ENCODE results near the gene F2. TPM values are rescaled to one million over a fixed set of nuclear protein-coding genes. Genes with fewer than 3 reads are reported as not detected.

Gene F2
- total and polyA plus RNA-seq, 2 of the 13 experiments (the other 11 are each of a cell fraction or from before 2014, with no cell fraction given), result 330 to 801 TPM

- peak; percentile 55 for DNase-seq (ENCODE audit: low spot score)
- CTCF ChIA-PET (ENCODE audit: low intra/inter-chr PET ratio, low total read pairs), result no interaction called here
- Histone ChIP-seq H3K4me3 (replicated peaks in 1 of 3; ENCODE audit: insufficient read depth in 1 of 3, low read depth in 2 of 3, low read length in 3 of 3) (peak overlapping the region in 1 of 3 experiments; percentile 19; a peak in 2 of 6 replicates), H3K4me2 (ENCODE audit: low read depth, low read length) (peak overlapping the region; percentile 73), H3K36me3 (replicated peaks in 1 of 2; ENCODE audit: control insufficient read depth in 1 of 2, insufficient read depth in 2 of 2, low read length in 2 of 2) (peaks cover 39 to 58% of the 10 kb centered on the region in 2 experiments), H3K4me1 (ENCODE audit: insufficient read depth, low read length) (peaks cover 27% of the 10 kb centered on the region), H3K9me3 (ENCODE audit: low read length) (no peaks in the 10 kb centered on the region), H4K20me1 (ENCODE audit: insufficient read depth, low read length) (no peaks in the 10 kb centered on the region), H3K27me3 (ENCODE audit: control insufficient read depth in 1 of 2, insufficient read depth in 2 of 2, low read length in 2 of 2) (no peaks in the 10 kb centered on the region), H2AFZ (ENCODE audit: low read length) (no peak overlapping the region), H3K27ac (ENCODE audit: extremely low read length, insufficient read depth, low read length) (peak overlapping the region; percentile 67), H3K79me2 (ENCODE audit: insufficient read depth, low read length) (no peaks in the 10 kb centered on the region), H3K9ac (ENCODE audit: insufficient read depth, low read depth, low read length) (peak overlapping the region; percentile 45)
- BruUV-seq (replicated peaks), result no TSS peak
- intact Hi-C loops (cut with micrococcal nuclease; ENCODE audit: unreplicated experiment), result no loop called here
- FAIRE-seq, result peak; percentile 15
- WGBS (ENCODE audit: low lambda C conversion rate), result 4% methylated on average over 3 of the region's 4 CpGs
- peak; percentile 71 for ATAC-seq
- POLR2A ChIA-PET, result interaction anchor here (0.7 to 2.3 kb wide), 11 partner anchors 15 to 151 kb away, joined by 3 to 22 read pairs (median 3); partner anchors contain the start of genes AMBRA1, ARHGAP1, F2 and ZNF408
- in situ Hi-C loops (cut with HindIII; ENCODE audit: extremely low pct_ligation_motif_present, low pct_unique_long_range_greater_than_20kb), result no loop called here
- TF ChIP-seq, protein P1, sequence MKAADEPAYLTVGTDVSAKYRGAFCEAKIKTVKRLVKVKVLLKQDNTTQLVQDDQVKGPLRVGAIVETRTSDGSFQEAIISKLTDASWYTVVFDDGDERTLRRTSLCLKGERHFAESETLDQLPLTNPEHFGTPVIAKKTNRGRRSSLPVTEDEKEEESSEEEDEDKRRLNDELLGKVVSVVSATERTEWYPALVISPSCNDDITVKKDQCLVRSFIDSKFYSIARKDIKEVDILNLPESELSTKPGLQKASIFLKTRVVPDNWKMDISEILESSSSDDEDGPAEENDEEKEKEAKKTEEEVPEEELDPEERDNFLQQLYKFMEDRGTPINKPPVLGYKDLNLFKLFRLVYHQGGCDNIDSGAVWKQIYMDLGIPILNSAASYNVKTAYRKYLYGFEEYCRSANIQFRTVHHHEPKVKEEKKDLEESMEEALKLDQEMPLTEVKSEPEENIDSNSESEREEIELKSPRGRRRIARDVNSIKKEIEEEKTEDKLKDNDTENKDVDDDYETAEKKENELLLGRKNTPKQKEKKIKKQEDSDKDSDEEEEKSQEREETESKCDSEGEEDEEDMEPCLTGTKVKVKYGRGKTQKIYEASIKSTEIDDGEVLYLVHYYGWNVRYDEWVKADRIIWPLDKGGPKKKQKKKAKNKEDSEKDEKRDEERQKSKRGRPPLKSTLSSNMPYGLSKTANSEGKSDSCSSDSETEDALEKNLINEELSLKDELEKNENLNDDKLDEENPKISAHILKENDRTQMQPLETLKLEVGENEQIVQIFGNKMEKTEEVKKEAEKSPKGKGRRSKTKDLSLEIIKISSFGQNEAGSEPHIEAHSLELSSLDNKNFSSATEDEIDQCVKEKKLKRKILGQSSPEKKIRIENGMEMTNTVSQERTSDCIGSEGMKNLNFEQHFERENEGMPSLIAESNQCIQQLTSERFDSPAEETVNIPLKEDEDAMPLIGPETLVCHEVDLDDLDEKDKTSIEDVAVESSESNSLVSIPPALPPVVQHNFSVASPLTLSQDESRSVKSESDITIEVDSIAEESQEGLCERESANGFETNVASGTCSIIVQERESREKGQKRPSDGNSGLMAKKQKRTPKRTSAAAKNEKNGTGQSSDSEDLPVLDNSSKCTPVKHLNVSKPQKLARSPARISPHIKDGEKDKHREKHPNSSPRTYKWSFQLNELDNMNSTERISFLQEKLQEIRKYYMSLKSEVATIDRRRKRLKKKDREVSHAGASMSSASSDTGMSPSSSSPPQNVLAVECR (CRISPR knock-in tag; IDR thresholded peaks at IDR 0.05; ENCODE audit: borderline replicate concordance), result peak; percentile 33; the same call in 1 of the 2 replicates
- TF ChIP-seq HDAC2 (CRISPR knock-in tag; IDR thresholded peaks at IDR 0.05), result no peak
- 0 out of 2 replicates have a peak, but pooled peaks have one; percentile 48 for TF ChIP-seq ZNF317 (CRISPR knock-in tag; IDR thresholded peaks at IDR 0.05)
- no peak for TF ChIP-seq ZBTB4 (CRISPR knock-in tag; IDR thresholded peaks at IDR 0.05; ENCODE audit: borderline replicate concordance)
- TF ChIP-seq ZNF350 (CRISPR knock-in tag; IDR thresholded peaks at IDR 0.05; ENCODE audit: borderline replicate concordance, low read depth), result no peak
- no peak for TF ChIP-seq ZNF879 (CRISPR knock-in tag; IDR thresholded peaks at IDR 0.05)
- TF ChIP-seq ZNF224 (CRISPR knock-in tag; IDR thresholded peaks at IDR 0.05), result no peak
- no peak for TF ChIP-seq ZNF34 (CRISPR knock-in tag; IDR thresholded peaks at IDR 0.05; ENCODE audit: borderline replicate concordance)
- TF ChIP-seq SIN3A (IDR thresholded peaks at IDR 0.05; ENCODE audit: borderline replicate concordance, low read depth, low read length), result 0 out of 2 replicates have a peak, but pooled peaks have one; percentile 48
- TF ChIP-seq, protein P2, sequence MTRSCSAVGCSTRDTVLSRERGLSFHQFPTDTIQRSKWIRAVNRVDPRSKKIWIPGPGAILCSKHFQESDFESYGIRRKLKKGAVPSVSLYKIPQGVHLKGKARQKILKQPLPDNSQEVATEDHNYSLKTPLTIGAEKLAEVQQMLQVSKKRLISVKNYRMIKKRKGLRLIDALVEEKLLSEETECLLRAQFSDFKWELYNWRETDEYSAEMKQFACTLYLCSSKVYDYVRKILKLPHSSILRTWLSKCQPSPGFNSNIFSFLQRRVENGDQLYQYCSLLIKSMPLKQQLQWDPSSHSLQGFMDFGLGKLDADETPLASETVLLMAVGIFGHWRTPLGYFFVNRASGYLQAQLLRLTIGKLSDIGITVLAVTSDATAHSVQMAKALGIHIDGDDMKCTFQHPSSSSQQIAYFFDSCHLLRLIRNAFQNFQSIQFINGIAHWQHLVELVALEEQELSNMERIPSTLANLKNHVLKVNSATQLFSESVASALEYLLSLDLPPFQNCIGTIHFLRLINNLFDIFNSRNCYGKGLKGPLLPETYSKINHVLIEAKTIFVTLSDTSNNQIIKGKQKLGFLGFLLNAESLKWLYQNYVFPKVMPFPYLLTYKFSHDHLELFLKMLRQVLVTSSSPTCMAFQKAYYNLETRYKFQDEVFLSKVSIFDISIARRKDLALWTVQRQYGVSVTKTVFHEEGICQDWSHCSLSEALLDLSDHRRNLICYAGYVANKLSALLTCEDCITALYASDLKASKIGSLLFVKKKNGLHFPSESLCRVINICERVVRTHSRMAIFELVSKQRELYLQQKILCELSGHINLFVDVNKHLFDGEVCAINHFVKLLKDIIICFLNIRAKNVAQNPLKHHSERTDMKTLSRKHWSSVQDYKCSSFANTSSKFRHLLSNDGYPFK (CRISPR knock-in tag; IDR thresholded peaks at IDR 0.05; ENCODE audit: borderline replicate concordance), result 0 out of 2 replicates have a peak, but pooled peaks have one; percentile 19
- no peak for TF ChIP-seq GZF1 (CRISPR knock-in tag; IDR thresholded peaks at IDR 0.05)
- TF ChIP-seq AKAP8 (CRISPR knock-in tag; IDR thresholded peaks at IDR 0.05), result no peak
- no peak for TF ChIP-seq KLF9 (CRISPR knock-in tag; IDR thresholded peaks at IDR 0.05; ENCODE audit: low read depth)
- TF ChIP-seq PHF20 (CRISPR knock-in tag; IDR thresholded peaks at IDR 0.05), result no peak
Observed at GRCh38 chr11:46675288-46675851, 43.6 kb upstream of the F2 start.
